NOMO-1 (cell line): ENCODE measurements around the gene ERG28.

ENCODE experiments used
- DNase-seq, 2 experiments: peaks; one replicate each; lab custom pipeline; 2025; ENCODE audit not compliant: unreplicated experiment in 2 of 2; lab: John Stamatoyannopoulos, UW

The ERG28 gene

DNA sequence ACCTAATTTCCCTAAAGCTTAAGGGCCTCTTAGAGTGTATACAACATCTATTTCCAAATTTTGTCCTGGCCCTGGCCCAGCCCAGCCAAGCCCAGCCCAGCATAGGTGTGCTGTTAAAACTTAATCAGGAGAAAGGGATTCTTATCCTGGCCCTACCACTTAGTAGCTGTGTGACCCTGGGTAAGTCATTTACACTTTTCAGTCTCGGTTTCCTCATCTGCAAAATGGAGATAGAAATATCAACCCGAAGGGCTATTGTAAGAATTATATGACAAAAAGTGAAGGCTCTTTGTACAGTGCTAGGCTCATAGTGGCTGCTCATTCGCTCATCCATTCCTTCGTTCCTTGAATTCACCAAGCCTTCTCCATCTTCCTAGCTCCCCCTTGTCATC is 442 bp downstream of the ERG28 start:
- peak; percentile 21 to 38 for DNase-seq

- DNase-seq: no peak
These were observed 1.7 kb downstream of the ERG28 start for GRCh38 chr14:75658957-75659356.

- no peak for DNase-seq
These were observed 3.3 kb downstream of the ERG28 start for GRCh38 chr14:75657331-75657730.

DNA sequence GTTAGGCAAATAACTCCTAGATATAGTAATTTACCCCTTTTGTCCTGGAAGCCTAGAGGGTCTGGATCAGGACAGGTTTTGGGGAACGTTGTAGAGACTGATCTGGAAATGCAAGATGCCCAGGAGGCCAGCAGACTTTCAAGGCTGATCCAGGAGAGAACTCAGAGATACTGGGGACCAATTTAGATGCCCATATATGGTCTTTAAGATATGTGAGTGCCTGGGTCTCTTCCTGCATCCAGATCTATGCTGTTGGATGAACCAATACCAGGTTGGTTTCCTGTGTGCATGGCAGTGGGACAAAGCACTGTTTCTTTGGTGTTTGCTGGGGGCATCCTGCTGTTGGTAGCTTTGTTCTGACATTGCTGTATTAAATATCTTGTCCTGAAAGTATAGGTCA is 5.4 kb downstream of the ERG28 start:
- no peak for DNase-seq

- peak; percentile 38 to 69 for DNase-seq
These were observed 6.4 kb downstream of the ERG28 start for GRCh38 chr14:75654127-75654732.

DNA sequence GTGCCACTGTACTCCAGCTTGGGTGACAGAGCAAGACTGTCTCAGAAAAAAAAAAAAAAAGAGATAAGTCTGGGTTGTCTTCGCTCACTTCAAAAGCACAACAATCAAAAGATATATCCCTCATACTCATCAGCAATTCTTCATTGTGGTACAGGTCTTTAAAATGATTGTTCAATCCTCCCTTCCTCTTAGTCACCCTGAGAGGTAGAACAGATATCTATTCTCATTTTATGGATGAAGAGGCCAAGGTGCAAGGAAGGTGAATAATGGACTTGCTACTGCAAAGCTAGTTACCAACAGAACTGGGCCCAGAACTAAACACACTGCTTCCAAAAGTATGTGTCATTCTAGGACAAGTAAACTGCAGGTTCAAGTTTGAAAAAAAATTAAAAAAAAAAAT is 7.1 kb downstream of the ERG28 start:
- DNase-seq: no peak

DNA sequence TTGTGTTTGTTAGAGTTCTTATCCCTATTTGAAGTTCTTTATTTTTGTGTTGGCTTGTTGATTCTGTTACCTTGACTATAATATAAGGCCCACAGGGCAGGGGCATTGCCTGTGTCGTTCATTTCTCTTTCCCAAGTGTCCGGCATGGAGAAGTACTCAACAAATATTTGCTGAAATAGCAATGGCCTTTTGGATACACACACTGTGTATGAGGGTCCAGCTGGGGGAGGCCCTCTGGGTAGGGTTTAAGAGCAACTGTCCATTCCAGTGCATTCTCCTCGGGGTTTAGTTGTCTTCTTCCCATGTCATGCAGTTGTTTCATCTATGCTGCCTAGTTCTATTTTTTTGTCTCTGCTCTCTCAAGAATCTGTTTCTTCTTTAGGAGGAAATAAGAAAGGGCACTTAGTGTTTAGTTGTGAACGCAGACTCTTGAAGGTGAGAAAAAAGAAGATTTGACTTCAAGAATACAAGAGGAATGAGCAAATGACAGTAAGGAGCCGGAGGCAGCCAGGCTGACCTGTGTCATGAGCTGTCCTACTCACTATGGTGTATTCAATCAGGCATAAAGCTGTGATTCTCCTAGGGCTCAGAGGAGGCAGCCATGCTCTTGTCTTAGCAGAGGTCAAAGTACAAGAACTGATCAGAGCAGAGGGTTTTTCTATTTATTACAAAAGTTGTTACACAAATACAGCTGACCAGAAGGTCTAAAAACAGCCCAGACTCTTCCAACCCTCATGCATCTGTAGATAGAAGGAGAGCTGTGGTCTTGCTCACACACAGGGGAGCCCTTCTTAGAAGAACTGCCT is 10.2 kb downstream of the ERG28 start:
- DNase-seq: no peak

DNA sequence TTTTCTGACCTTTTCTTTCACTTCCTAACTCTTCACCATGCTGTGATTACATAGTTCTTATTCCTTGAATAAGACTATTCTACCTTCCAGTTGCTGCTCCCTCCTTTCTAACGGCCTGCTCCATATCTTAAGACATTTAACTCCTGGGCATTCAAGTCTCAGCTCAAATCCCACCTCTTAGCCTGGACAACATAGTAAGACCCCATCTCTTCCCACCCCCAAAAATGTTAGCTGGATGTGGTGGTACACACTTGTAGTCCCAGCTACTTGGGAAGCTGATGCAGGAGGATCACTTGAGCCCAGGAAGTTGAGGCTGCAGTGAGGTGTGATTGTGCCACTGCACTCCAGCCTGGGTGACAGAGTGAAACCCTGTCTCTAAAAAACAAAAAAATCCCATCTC is 10.9 kb downstream of the ERG28 start:
- no peak for DNase-seq

DNA sequence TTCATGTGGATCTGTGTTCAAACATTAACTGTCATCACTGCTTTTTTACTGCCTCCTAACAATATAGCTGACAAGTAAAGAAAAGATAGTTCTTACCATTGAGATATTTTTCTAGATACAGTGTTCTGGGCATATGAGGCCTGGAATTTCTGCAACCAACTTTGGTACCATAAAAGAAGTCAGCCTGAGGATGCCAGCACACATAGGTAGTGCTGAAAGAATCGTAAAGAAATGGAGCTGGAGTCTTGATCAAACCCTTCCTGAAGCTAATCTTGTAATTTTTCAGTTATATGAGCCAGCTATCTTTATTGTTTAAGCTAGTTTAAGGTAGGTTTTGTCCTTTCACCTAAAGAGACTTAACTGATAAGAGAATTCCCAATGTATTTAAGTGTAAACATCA is 11.3 kb downstream of the ERG28 start:
- no peak for DNase-seq

DNA sequence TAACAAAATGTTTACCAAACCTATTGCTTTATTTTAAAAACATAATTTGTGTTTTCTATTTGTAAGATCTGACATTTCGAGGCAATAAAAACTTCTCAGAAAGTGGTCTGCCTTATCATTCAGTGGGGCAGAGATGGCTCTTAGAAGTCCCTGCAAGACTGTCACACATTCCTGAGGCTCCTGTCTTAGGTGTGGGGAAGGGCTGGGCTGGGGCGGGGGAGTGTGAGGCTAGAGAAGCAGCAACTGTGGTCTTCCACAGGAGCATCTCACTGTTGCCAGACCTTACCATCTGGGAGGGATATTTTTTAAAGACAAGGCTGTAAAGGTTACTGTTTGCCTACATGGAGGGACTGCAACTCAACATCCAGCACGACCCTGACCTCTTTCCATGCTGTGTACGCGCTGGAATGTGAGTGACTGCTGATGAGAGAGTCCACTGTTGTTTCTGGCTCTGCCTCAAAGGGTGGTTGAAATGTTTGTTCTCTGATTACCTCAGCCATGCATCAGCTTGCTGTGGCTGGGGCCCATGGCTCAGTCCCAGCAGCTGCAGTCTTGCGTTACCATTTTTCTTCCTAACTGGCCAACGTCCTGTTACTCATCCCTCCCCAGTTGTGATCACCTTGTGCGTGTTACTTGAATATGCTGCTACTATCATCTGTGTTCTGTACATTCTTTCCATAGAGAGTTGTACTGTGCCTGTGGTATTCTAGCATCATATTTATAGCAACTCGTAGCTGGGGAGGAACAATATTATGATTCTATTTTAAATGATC is 12.4 kb downstream of the ERG28 start:
- no peak for DNase-seq

GRCh38 chr14:75647640-75648039 is 13.0 kb downstream of the ERG28 start:
- DNase-seq: no peak

DNA sequence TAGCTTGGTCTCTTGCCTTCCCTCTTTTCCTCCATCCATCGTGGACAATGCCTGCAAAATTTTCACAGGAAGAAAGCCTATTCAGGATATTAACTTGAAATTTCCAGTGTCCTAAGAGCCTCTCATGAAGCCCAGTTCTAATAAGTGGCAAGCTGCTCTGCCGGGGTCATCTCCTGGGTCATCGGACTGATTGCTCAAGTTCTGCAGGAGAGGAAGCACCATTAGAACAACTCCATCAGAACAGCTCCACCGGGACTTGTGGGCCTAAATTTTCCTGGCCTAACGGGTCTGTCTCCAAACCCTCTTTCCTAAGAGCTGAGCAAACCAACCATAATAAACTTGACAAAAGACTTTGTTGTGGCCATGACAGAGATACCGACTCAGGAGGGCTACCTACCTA is 13.9 kb downstream of the ERG28 start:
- no peak for DNase-seq

DNA sequence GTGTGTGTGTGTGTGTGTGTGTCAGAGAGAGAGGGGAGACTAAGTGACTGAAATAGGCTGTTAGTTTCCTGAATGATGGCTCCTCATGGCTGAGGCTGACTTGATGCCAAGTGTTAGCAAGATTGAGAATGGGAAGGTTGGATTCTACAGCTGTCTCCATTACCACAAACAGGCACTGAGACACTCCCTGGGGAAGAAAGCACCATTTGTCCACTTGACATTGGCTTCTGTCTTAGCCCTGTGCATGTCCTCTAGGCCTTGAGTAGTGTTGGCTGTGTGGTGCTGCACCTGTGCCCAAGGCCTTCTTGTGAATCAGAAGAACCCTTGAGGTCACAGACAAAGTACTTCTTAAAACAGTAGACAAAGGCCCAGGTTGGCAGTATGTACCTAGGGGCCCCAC is 15.6 kb downstream of the ERG28 start:
- DNase-seq: no peak

DNA sequence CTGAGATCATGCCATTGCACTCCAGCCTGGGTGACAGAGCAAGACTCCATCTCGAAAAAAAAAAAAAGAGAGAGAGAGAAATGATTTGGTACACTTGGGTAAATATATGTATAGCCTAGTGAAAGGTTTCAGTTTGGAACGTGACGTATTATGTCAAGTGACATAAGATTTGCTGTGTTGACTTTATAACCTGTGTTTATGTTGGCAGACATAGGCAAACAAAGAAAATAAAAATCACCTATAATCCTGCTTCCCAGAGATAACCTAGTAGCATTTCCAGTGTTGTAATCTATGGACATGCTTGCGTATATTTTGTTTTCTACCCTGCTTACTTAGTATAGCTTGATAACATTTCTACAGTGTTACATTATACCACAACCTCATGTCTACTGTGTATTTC is 16.7 kb downstream of the ERG28 start:
- no peak for DNase-seq

DNA sequence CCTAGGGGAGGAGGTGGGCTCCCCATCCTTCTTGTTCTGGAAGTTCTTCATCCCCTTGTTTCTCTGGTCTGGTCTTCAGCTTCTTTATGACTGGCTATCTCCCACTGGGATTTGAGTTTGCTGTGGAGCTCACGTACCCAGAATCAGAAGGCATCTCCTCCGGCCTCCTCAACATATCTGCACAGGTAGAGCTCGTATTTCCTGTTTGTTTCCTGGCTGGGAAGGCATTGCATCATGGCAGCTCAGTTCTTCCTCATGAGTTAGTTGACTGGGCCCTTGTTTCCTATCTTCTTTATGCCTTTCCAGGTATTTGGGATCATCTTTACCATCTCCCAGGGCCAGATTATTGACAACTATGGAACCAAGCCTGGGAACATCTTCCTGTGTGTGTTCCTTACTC is 19.8 kb downstream of the ERG28 start:
- DNase-seq: no peak

- no peak for DNase-seq
These were observed 24.5 kb downstream of the ERG28 start for GRCh38 chr14:75636100-75636692.

- no peak for DNase-seq
These were observed 25.8 kb downstream of the ERG28 start for GRCh38 chr14:75634848-75635247.

DNA sequence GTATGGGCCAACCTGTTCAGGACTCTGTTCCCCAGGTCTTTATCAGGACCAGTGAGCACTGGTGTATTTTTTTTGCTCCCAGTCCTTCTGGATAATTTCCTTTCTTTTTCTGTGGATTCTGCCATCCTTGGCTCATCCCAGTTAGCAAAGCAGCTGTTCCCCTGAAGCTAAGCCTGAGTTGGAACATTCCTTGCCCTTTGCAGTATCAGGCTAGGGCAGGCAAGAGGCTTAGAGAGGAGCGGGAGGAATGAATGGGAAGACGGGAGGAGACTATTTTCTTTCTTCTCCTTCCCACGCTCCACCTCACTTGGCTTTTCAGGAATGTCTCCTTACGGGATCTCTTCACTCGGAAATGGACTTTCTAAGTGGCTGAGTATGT is 29.2 kb downstream of the ERG28 start:
- no peak for DNase-seq

DNA sequence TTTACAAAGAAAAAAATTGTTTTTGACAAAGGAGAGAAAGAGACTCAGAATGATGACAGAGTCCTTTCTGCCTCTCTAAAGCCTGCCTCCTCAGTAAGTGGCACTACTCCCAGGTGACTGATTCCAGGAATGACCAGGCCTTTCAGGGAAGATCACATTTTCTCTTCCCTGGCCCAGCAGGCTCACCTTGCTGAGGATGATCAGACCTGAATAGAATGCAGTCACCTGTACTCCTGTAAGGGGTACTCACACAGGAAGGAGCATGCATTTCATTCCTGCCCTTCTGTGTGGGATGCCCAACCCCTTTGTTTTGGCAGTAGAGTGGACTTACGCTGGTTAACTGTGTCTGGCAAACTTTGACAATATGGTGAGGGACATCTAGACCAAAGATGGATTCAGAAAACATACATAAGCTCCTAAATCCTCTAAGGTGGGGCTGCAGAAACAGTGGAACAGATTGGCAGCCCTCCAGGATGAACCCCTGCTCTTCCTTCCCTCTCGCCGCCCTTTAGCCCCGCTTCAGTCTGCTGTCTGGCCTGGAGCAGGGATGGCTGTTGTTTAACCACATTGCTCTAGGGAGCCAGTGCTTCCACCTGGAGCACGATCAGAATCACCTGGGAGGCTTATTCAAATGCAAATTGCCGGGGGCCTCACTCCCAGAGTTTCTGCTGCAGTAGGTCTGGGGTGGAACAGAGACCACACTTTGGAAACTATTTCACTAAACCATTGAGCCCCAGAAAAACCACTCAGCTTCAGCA is 29.8 kb downstream of the ERG28 start:
- DNase-seq: no peak

DNA sequence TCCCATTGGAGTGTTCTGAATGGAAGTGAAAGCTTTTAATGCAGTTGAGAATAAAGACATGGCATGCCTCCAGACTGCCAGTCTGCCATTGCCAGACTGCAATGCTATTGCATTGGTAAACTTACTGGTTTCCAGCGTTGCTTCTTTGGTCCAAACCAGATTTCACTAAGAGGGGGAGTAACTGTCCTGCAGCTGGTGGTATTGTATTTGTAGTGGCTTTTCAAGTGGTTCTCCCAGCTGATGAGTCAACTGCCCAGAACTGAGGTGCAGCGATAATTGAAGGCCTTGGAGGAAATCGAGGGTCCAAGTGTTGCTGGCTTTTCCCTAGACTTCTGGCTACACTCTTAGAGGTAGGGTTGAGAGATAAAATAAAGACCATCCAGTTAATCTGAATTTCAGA is 31.9 kb downstream of the ERG28 start:
- DNase-seq: no peak

- no peak for DNase-seq
These were observed 33.3 kb downstream of the ERG28 start for GRCh38 chr14:75627406-75627805.
